AG08395 (cell line): Measurements from ENCODE around the gene TERF2IP.

Experiments
- DNase-seq: peaks from one replicate; pipeline ENCODE4 v3.0.0; 2012; ENCODE audit warnings: mixed read lengths, low spot score

Gene TERF2IP

GRCh38 chr16:75640598-75640997, 7.0 kb upstream of the TERF2IP start:
- no peak for DNase-seq

- DNase-seq, result no peak
These were observed 3.1 kb upstream of the TERF2IP start for GRCh38 chr16:75644240-75645012.

GRCh38 chr16:75647112-75647491, 471 bp upstream of the TERF2IP start:
- no peak for DNase-seq

GRCh38 chr16:75648265-75649076, 898 bp downstream of the TERF2IP start:
- DNase-seq, result peak; percentile 76

GRCh38 chr16:75653922-75654321, 6.3 kb downstream of the TERF2IP start:
- peak; percentile 53 for DNase-seq

- no peak for DNase-seq
These were observed 10.6 kb downstream of the TERF2IP start for GRCh38 chr16:75658175-75658574.

GRCh38 chr16:75660321-75660720, 12.7 kb downstream of the TERF2IP start:
- no peak for DNase-seq

GRCh38 chr16:75660726-75661302, 13.2 kb downstream of the TERF2IP start:
- DNase-seq, result no peak

- DNase-seq, result no peak
These were observed 19.9 kb downstream of the TERF2IP start for GRCh38 chr16:75667503-75667902.

GRCh38 chr16:75676909-75677308, 29.3 kb downstream of the TERF2IP start, which contains the start of gene CPHXL2:
CPHXL2 (minus strand) TSS chr16:75677009; CDS start chr16:75676999, 10 bp downstream.
- DNase-seq, result no peak

GRCh38 chr16:75679366-75679765, 31.8 kb downstream of the TERF2IP start:
- DNase-seq, result no peak

GRCh38 chr16:75682308-75682707, 34.7 kb downstream of the TERF2IP start:
- DNase-seq, result no peak

GRCh38 chr16:75687361-75687760, 39.8 kb downstream of the TERF2IP start:
- no peak for DNase-seq

GRCh38 chr16:75695708-75696107, 48.1 kb downstream of the TERF2IP start:
- no peak for DNase-seq

- no peak for DNase-seq
These were observed 50.0 kb downstream of the TERF2IP start for GRCh38 chr16:75697571-75697970.

GRCh38 chr16:75701361-75701760, 53.8 kb downstream of the TERF2IP start, which contains the start of gene DUXB:
DUXB (minus strand) TSS chr16:75701461; CDS start chr16:75701418, 43 bp downstream.
- DNase-seq, result no peak

- DNase-seq, result no peak
These were observed 54.7 kb downstream of the TERF2IP start for GRCh38 chr16:75702242-75702641.

- no peak for DNase-seq
These were observed 55.7 kb downstream of the TERF2IP start for GRCh38 chr16:75703306-75703705.
